ENCODE measurements around the gene NEMP1. TPM values are rescaled to one million over a fixed set of nuclear protein-coding genes. Genes with fewer than 3 reads are reported as not detected.

The NEMP1 gene
- polyA plus RNA-seq, 1 donor (not counting 4 experiments of a cell fraction or from before 2014, with no cell fraction given) = 18.6 TPM

DNA sequence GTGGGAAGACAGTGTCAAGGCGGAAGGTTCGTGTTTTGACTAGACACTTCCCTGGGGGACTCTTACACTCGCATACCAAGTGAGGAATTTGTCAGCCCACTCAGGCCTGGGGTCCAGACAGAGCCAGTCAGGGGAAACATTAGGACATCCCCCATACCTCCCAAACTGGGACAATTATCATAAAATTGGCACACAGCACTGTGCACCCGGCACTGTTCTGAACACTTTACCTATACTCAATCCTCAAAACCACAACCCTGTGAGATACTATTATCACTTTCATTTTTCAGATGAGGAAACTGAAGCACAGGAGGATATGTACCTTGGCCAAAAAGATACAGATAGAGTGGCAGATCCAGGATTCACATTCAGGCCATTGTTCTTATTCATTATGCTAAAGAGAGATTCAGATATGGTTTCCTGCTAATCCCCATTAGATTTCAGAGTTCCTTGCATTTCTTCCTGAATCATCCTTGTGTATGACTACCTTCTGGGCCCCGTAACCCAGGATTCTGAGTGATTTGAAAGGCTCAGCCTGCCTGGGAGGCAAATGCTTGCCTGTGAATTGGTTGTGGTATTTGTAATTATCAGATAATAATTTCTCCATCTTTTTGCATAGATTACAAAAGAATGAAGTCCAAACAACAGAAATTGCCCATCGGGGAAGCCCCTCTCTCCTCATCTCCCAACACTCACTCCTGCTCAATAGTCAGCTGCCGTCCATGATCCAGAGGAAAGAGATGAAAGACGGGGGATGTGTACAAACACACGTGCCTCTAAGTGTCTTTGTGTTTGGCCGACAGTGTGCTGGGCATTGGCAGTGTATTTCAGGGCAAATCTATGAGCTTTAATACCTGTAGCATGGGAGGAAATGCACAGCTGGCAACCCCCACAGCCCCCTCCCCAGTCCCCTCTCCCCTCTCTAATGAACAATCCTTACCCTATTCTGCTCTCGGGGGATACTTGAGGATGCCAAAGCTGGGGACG is 66.9 kb downstream of the NEMP1 start:
- H3K9me3 ChIP-seq (ENCODE audit: control insufficient read depth, low read depth, low read length) = no peaks in the 10 kb centered on the region
- no peaks in the 10 kb centered on the region for H3K79me2 ChIP-seq (ENCODE audit: control insufficient read depth, insufficient read depth, low read length)
- H3K9ac ChIP-seq (ENCODE audit: control insufficient read depth, extremely low read depth, insufficient read depth, low read length) = no peak overlapping the region
- no peak overlapping the region for H3K4me3 ChIP-seq (ENCODE audit: control insufficient read depth in 2 of 3, extremely low read depth in 1 of 3, insufficient read depth in 2 of 3, low read depth in 1 of 3, low read length in 3 of 3)
- H2AFZ ChIP-seq (ENCODE audit: control insufficient read depth, low read length) = no peak overlapping the region
- dilution Hi-C loops (cut with MboI; ENCODE audit: extremely low pct_ligation_motif_present, low sequenced_read_pairs) = no loop called here
- no peaks in the 10 kb centered on the region for H3K9me1 ChIP-seq (ENCODE audit: control insufficient read depth, extremely low read depth, insufficient read depth, low read length)
- DNase-seq (ENCODE audit: low read depth, low spot score) (no peak), FAIRE-seq (no peak)
- H3K4me2 ChIP-seq (ENCODE audit: control insufficient read depth, extremely low read depth, insufficient read depth, low read depth, low read length) = no peak overlapping the region
- H3K36me3 ChIP-seq (ENCODE audit: control insufficient read depth in 2 of 2, extremely low read depth in 1 of 2, insufficient read depth in 2 of 2, low read length in 2 of 2) = no peaks in the 10 kb centered on the region
- peaks cover 23% of the 10 kb centered on the region for H3K27me3 ChIP-seq (ENCODE audit: control insufficient read depth, extremely low read depth, insufficient read depth, low read length)
- H3K4me1 ChIP-seq (ENCODE audit: control insufficient read depth, extremely low read depth, insufficient read depth, low read length) = no peaks in the 10 kb centered on the region
- H3K27ac ChIP-seq (ENCODE audit: control insufficient read depth, insufficient read depth, low read length) = no peak overlapping the region
- no peaks in the 10 kb centered on the region for H4K20me1 ChIP-seq (ENCODE audit: control insufficient read depth, extremely low read depth, insufficient read depth, low read length)
- no peak for TF ChIP-seq EZH2 (IDR thresholded peaks at IDR 0.05; ENCODE audit: low read length)

DNA sequence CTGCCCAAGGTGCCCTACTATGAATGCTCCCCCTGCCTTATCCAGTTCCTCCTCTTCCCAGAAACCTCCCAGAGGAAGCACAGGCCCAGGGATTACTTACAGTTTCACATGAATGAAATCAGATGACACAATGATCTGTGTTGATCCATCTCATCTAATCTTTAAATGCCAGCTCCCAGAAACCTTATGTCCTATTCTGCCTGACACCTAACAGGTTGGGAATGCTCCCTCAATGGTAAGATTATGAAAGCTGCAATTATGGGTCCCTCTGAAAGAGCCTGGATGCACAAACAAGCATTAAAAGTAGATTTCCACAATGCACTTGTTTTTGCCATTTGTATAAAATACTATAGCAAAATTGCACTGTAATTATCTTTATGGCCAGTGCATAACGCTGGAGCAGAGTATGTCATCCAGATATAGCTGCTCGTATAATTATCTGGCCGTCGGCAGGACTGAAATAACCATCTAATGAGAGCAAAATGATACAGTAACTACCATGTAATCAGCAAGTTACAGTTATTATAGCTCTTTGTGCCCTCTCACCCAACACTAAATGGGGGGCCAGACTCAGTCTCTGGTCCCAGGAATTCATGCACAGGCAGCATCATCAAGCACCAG is 67.9 kb downstream of the NEMP1 start:
- Histone ChIP-seq H3K27ac (ENCODE audit: control insufficient read depth, insufficient read depth, low read length) (no peak overlapping the region), H3K27me3 (ENCODE audit: control insufficient read depth, extremely low read depth, insufficient read depth, low read length) (peaks cover 22% of the 10 kb centered on the region), H3K4me3 (ENCODE audit: control insufficient read depth in 2 of 3, extremely low read depth in 1 of 3, insufficient read depth in 2 of 3, low read depth in 1 of 3, low read length in 3 of 3) (no peak overlapping the region), H2AFZ (ENCODE audit: control insufficient read depth, low read length) (no peak overlapping the region), H3K36me3 (ENCODE audit: control insufficient read depth in 2 of 2, extremely low read depth in 1 of 2, insufficient read depth in 2 of 2, low read length in 2 of 2) (no peaks in the 10 kb centered on the region), H3K4me1 (ENCODE audit: control insufficient read depth, extremely low read depth, insufficient read depth, low read length) (no peaks in the 10 kb centered on the region), H3K4me2 (ENCODE audit: control insufficient read depth, extremely low read depth, insufficient read depth, low read depth, low read length) (no peak overlapping the region), H3K9me3 (ENCODE audit: control insufficient read depth, low read depth, low read length) (no peaks in the 10 kb centered on the region), H3K79me2 (ENCODE audit: control insufficient read depth, insufficient read depth, low read length) (peaks cover 2% of the 10 kb centered on the region), H3K9me1 (ENCODE audit: control insufficient read depth, extremely low read depth, insufficient read depth, low read length) (no peaks in the 10 kb centered on the region), H3K9ac (ENCODE audit: control insufficient read depth, extremely low read depth, insufficient read depth, low read length) (no peak overlapping the region), H4K20me1 (ENCODE audit: control insufficient read depth, extremely low read depth, insufficient read depth, low read length) (no peaks in the 10 kb centered on the region)
- dilution Hi-C loops (cut with MboI; ENCODE audit: extremely low pct_ligation_motif_present, low sequenced_read_pairs) = no loop called here
- TF ChIP-seq, protein P1, sequence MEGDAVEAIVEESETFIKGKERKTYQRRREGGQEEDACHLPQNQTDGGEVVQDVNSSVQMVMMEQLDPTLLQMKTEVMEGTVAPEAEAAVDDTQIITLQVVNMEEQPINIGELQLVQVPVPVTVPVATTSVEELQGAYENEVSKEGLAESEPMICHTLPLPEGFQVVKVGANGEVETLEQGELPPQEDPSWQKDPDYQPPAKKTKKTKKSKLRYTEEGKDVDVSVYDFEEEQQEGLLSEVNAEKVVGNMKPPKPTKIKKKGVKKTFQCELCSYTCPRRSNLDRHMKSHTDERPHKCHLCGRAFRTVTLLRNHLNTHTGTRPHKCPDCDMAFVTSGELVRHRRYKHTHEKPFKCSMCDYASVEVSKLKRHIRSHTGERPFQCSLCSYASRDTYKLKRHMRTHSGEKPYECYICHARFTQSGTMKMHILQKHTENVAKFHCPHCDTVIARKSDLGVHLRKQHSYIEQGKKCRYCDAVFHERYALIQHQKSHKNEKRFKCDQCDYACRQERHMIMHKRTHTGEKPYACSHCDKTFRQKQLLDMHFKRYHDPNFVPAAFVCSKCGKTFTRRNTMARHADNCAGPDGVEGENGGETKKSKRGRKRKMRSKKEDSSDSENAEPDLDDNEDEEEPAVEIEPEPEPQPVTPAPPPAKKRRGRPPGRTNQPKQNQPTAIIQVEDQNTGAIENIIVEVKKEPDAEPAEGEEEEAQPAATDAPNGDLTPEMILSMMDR (optimal IDR thresholded peaks at IDR 0.05 in 1 of 3, IDR thresholded peaks at IDR 0.05 in 1 of 3, conservative IDR thresholded peaks at IDR 0.05 in 1 of 3; ENCODE audit: extremely low read depth in 1 of 3, insufficient read depth in 2 of 3, low read length in 3 of 3) = no peak
- TF ChIP-seq EZH2 (IDR thresholded peaks at IDR 0.05; ENCODE audit: low read length) = no peak
- DNase-seq (ENCODE audit: low read depth, low spot score) (no peak), FAIRE-seq (no peak)
